GM18505 (cell line): ENCODE data around the gene VGLL4.

Source experiments
- ATAC-seq: cut with Tn5 transposase; IDR thresholded peaks from one replicate; pipeline ENCODE4 v1.9.1; 2021; ENCODE audit not compliant: unreplicated experiment
- POLR2A ChIP-seq: IDR thresholded peaks from 4 replicates; pipeline ENCODE4 v1.6.1; 2011; ENCODE audit warnings: borderline replicate concordance; ENCODE audit not compliant: insufficient read depth, insufficient read length; ENCODE audit errors: extremely low read depth

Gene VGLL4

GRCh38 chr3:11662392-11662990 is 18.8 kb upstream of the VGLL4 start:
- ATAC-seq: no peak
- TF ChIP-seq POLR2A: no peak

GRCh38 chr3:11661827-11662226 is 18.1 kb upstream of the VGLL4 start:
- TF ChIP-seq POLR2A: no peak
- no peak for ATAC-seq

GRCh38 chr3:11661052-11661656 is 17.4 kb upstream of the VGLL4 start:
- no peak for ATAC-seq
- no peak for TF ChIP-seq POLR2A

- no peak for TF ChIP-seq POLR2A
- ATAC-seq: no peak
Observed at GRCh38 chr3:11660242-11660641, 16.5 kb upstream of the VGLL4 start.

- no peak for ATAC-seq
- no peak for TF ChIP-seq POLR2A
Observed at GRCh38 chr3:11658180-11658579, 14.5 kb upstream of the VGLL4 start.

- no peak for ATAC-seq
- no peak for TF ChIP-seq POLR2A
Observed at GRCh38 chr3:11655196-11655928, 11.6 kb upstream of the VGLL4 start.

GRCh38 chr3:11654166-11654565 is 10.5 kb upstream of the VGLL4 start:
- ATAC-seq: no peak
- no peak for TF ChIP-seq POLR2A

GRCh38 chr3:11653298-11654055 is 9.8 kb upstream of the VGLL4 start:
- no peak for ATAC-seq
- TF ChIP-seq POLR2A: no peak

- TF ChIP-seq POLR2A: no peak
- no peak for ATAC-seq
Observed at GRCh38 chr3:11651900-11652299, 8.2 kb upstream of the VGLL4 start.

- TF ChIP-seq POLR2A: no peak
- no peak for ATAC-seq
Observed at GRCh38 chr3:11651477-11651876, 7.8 kb upstream of the VGLL4 start.

- no peak for ATAC-seq
- no peak for TF ChIP-seq POLR2A
Observed at GRCh38 chr3:11650391-11650790, 6.7 kb upstream of the VGLL4 start.

GRCh38 chr3:11648735-11649134 is 5.0 kb upstream of the VGLL4 start:
- no peak for ATAC-seq

GRCh38 chr3:11643201-11643603 is 513 bp downstream of the VGLL4 start:
- TF ChIP-seq POLR2A: no peak
- ATAC-seq: no peak

More at GRCh38 chr3:11648735-11649134, 5.0 kb upstream of the VGLL4 start:
- TF ChIP-seq POLR2A: no peak
